HEK293 (cell line): ENCODE data around the gene UBE2C.

Experiments used
- GFI1B ChIP-seq: fragments of 450-650 bp; formaldehyde crosslinking; IDR thresholded peaks from 2 replicates; pipeline ENCODE4 v1.5.1; 2016; ENCODE audit warnings: missing biosample characterization, missing genetic modification characterization
- KLF8 ChIP-seq: fragments of 450-650 bp; formaldehyde crosslinking; IDR thresholded peaks from 2 replicates; pipeline ENCODE4 v1.5.1; 2016; ENCODE audit warnings: missing biosample characterization, missing genetic modification characterization
- SP7 ChIP-seq: fragments of 450-650 bp; formaldehyde crosslinking; IDR thresholded peaks from 2 replicates; pipeline ENCODE4 v1.5.1; 2016; ENCODE audit warnings: missing biosample characterization, missing genetic modification characterization
- ZBTB17 ChIP-seq: fragments of 450-650 bp; formaldehyde crosslinking; IDR thresholded peaks from 2 replicates; pipeline ENCODE4 v1.5.1; 2016; ENCODE audit warnings: missing biosample characterization, missing genetic modification characterization
- ZBTB7A ChIP-seq: fragments of 450-650 bp; formaldehyde crosslinking; IDR thresholded peaks from 2 replicates; pipeline ENCODE4 v1.5.1; 2016; ENCODE audit warnings: low read depth, missing biosample characterization, missing genetic modification characterization
- ZBTB8A ChIP-seq: fragments of 450-650 bp; formaldehyde crosslinking; IDR thresholded peaks from 2 replicates; pipeline ENCODE4 v1.5.1; 2016; ENCODE audit warnings: missing biosample characterization, missing genetic modification characterization
- ZFHX2 ChIP-seq: fragments of 450-650 bp; formaldehyde crosslinking; conservative IDR thresholded peaks from 2 replicates; pipeline ENCODE4 v1.5.1; 2016; ENCODE audit warnings: missing biosample characterization, missing genetic modification characterization
- ZFP69B ChIP-seq: fragments of 450-650 bp; formaldehyde crosslinking; IDR thresholded peaks from 2 replicates; pipeline ENCODE4 v1.5.1; 2016; ENCODE audit warnings: missing biosample characterization, missing genetic modification characterization
- ZNF169 ChIP-seq: fragments of 450-650 bp; formaldehyde crosslinking; IDR thresholded peaks from 2 replicates; pipeline ENCODE4 v1.5.1; 2016; ENCODE audit warnings: missing biosample characterization, missing genetic modification characterization
- ZNF221 ChIP-seq: fragments of 450-650 bp; formaldehyde crosslinking; IDR thresholded peaks from 2 replicates; pipeline ENCODE4 v1.5.1; 2017; ENCODE audit warnings: missing biosample characterization, missing genetic modification characterization, borderline replicate concordance
- ZNF311 ChIP-seq: fragments of 450-650 bp; formaldehyde crosslinking; IDR thresholded peaks from 2 replicates; pipeline ENCODE4 v1.5.1; 2017; ENCODE audit warnings: missing biosample characterization, missing genetic modification characterization, borderline replicate concordance
- ZNF350 ChIP-seq: fragments of 450-650 bp; formaldehyde crosslinking; IDR thresholded peaks from 2 replicates; pipeline ENCODE4 v1.5.0; 2017; ENCODE audit warnings: missing biosample characterization, mild to moderate bottlenecking, missing genetic modification characterization
- ZNF416 ChIP-seq: fragments of 450-650 bp; formaldehyde crosslinking; IDR thresholded peaks from 2 replicates; pipeline ENCODE4 v1.5.1; 2016; ENCODE audit warnings: missing biosample characterization, missing genetic modification characterization
- ZNF423 ChIP-seq: fragments of 450-650 bp; formaldehyde crosslinking; IDR thresholded peaks from 2 replicates; pipeline ENCODE4 v1.5.1; 2016; ENCODE audit warnings: missing biosample characterization, missing genetic modification characterization
- ZNF544 ChIP-seq: fragments of 450-650 bp; formaldehyde crosslinking; IDR thresholded peaks from 2 replicates; pipeline ENCODE4 v1.5.0; 2017; ENCODE audit warnings: missing biosample characterization, missing genetic modification characterization
- ZNF558 ChIP-seq: fragments of 450-650 bp; formaldehyde crosslinking; IDR thresholded peaks from 2 replicates; pipeline ENCODE4 v1.5.1; 2016; ENCODE audit warnings: missing biosample characterization, missing genetic modification characterization
- ZNF629 ChIP-seq: fragments of 450-650 bp; formaldehyde crosslinking; IDR thresholded peaks from 2 replicates; pipeline ENCODE4 v1.5.1; 2017; ENCODE audit warnings: missing biosample characterization, missing genetic modification characterization
- ZNF843 ChIP-seq: fragments of 450-650 bp; formaldehyde crosslinking; IDR thresholded peaks from 2 replicates; pipeline ENCODE4 v1.5.1; 2016; ENCODE audit warnings: missing biosample characterization, missing genetic modification characterization
- ZSCAN16 ChIP-seq: fragments of 450-650 bp; formaldehyde crosslinking; IDR thresholded peaks from 2 replicates; pipeline ENCODE4 v1.5.1; 2016; ENCODE audit warnings: missing biosample characterization, missing genetic modification characterization
- TF ChIP-seq, protein P1 (sequence below): fragments of 450-650 bp; formaldehyde crosslinking; conservative IDR thresholded peaks from 2 replicates; pipeline ENCODE4 v1.5.1; 2016; ENCODE audit warnings: low read depth, missing biosample characterization, missing genetic modification characterization
- TF ChIP-seq, protein P2 (sequence below): fragments of 450-650 bp; formaldehyde crosslinking; IDR thresholded peaks from 2 replicates; pipeline ENCODE4 v1.5.1; 2016; ENCODE audit warnings: missing biosample characterization, missing genetic modification characterization
- TF ChIP-seq, protein P3 (sequence below): fragments of 450-650 bp; formaldehyde crosslinking; IDR thresholded peaks from 2 replicates; pipeline ENCODE4 v1.5.1; 2017; ENCODE audit warnings: missing biosample characterization, missing genetic modification characterization
- TF ChIP-seq, protein P4 (sequence below): fragments of 450-650 bp; formaldehyde crosslinking; IDR thresholded peaks from 2 replicates; pipeline ENCODE4 v1.5.1; 2016; ENCODE audit warnings: missing biosample characterization, missing genetic modification characterization
- TF ChIP-seq, protein P5 (sequence below): fragments of 450-650 bp; formaldehyde crosslinking; IDR thresholded peaks from 2 replicates; pipeline ENCODE4 v1.5.1; 2016; ENCODE audit warnings: missing biosample characterization, missing genetic modification characterization, borderline replicate concordance

The UBE2C gene

DNA sequence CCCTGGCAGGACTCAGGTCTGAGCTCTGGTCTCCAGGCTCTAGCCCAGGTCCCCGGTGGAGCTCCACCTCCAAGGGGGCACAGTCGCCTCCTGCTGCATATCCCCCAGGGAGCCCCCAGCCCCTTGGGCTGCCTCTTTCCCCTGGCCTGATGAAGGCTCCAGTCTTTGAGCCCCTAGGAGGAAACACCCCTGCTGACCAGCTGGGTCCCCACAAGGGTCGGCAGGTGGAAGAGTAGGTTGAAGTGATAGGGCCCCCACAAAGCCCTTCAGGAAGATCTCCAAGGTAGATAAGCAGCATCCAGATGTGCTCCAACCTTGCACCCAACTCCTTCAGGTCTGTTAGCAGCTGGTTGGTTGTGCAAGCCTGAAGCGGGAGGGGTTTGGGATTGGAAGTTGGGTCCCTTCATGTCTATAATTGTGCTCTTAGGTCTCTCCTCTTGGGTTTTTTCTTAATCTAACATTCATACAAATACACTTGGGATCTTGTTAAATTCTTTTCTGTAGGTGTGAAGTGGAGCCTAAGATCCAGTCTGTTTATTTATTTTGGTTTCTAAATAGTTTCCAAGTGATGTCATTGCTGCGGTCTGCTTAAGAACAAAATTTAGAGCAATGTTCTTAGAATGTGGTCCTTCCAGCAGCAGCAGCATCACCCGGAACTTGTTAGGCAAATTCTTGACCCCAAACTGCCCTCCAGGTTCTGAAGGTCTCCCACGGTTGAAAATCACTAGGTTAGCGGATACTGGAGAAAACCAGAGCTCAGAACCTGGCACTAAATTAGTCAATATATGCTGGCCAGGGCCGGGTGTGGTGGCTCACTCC lies 5.1 kb downstream of the UBE2C start (continued):
- TF ChIP-seq, protein P1, sequence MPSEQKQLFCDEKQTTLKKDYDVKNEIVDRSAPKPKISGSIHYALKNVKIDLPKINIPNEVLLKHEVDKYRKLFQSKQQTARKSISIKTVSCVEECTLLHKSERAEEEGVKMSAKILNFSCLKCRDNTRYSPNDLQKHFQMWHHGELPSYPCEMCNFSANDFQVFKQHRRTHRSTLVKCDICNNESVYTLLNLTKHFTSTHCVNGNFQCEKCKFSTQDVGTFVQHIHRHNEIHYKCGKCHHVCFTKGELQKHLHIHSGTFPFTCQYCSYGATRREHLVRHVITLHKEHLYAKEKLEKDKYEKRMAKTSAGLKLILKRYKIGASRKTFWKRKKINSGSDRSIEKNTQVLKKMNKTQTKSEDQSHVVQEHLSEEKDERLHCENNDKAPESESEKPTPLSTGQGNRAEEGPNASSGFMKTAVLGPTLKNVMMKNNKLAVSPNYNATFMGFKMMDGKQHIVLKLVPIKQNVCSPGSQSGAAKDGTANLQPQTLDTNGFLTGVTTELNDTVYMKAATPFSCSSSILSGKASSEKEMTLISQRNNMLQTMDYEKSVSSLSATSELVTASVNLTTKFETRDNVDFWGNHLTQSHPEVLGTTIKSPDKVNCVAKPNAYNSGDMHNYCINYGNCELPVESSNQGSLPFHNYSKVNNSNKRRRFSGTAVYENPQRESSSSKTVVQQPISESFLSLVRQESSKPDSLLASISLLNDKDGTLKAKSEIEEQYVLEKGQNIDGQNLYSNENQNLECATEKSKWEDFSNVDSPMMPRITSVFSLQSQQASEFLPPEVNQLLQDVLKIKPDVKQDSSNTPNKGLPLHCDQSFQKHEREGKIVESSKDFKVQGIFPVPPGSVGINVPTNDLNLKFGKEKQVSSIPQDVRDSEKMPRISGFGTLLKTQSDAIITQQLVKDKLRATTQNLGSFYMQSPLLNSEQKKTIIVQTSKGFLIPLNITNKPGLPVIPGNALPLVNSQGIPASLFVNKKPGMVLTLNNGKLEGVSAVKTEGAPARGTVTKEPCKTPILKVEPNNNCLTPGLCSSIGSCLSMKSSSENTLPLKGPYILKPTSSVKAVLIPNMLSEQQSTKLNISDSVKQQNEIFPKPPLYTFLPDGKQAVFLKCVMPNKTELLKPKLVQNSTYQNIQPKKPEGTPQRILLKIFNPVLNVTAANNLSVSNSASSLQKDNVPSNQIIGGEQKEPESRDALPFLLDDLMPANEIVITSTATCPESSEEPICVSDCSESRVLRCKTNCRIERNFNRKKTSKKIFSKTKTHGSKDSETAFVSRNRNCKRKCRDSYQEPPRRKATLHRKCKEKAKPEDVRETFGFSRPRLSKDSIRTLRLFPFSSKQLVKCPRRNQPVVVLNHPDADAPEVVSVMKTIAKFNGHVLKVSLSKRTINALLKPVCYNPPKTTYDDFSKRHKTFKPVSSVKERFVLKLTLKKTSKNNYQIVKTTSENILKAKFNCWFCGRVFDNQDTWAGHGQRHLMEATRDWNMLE = no peak; the same call in 1 of the 2 replicates
- TF ChIP-seq ZBTB17 (tag by site-specific recombination) = peak; percentile 71
- no peak for TF ChIP-seq ZNF558
- TF ChIP-seq SP7 (tag by site-specific recombination) = peak; percentile 66
- no peak for TF ChIP-seq ZSCAN16 (tag by site-specific recombination)
- TF ChIP-seq, protein P2, sequence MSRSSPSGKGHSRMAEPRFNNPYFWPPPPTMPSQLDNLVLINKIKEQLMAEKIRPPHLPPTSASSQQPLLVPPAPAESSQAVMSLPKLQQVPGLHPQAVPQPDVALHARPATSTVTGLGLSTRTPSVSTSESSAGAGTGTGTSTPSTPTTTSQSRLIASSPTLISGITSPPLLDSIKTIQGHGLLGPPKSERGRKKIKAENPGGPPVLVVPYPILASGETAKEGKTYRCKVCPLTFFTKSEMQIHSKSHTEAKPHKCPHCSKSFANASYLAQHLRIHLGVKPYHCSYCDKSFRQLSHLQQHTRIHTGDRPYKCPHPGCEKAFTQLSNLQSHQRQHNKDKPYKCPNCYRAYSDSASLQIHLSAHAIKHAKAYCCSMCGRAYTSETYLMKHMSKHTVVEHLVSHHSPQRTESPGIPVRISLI (tag by site-specific recombination) = 0 out of 2 replicates have a peak, but pooled peaks have one; percentile 20
- 0 out of 2 replicates have a peak, but pooled peaks have one; percentile 17 for TF ChIP-seq ZBTB8A (tag by site-specific recombination)
- TF ChIP-seq ZNF843 (tag by site-specific recombination) = no peak
- TF ChIP-seq, protein P3, sequence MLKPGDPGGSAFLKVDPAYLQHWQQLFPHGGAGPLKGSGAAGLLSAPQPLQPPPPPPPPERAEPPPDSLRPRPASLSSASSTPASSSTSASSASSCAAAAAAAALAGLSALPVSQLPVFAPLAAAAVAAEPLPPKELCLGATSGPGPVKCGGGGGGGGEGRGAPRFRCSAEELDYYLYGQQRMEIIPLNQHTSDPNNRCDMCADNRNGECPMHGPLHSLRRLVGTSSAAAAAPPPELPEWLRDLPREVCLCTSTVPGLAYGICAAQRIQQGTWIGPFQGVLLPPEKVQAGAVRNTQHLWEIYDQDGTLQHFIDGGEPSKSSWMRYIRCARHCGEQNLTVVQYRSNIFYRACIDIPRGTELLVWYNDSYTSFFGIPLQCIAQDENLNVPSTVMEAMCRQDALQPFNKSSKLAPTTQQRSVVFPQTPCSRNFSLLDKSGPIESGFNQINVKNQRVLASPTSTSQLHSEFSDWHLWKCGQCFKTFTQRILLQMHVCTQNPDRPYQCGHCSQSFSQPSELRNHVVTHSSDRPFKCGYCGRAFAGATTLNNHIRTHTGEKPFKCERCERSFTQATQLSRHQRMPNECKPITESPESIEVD (tag by site-specific recombination) = peak; percentile 86
- TF ChIP-seq ZNF350 = no peak
- no peak for TF ChIP-seq ZNF311 (tag by site-specific recombination)
- TF ChIP-seq ZFHX2 (tag by site-specific recombination) = 0 out of 2 replicates have a peak, but pooled peaks have one; percentile 24
- TF ChIP-seq ZNF169 (tag by site-specific recombination) = no peak
- TF ChIP-seq GFI1B (tag by site-specific recombination) = no peak
- TF ChIP-seq, protein P4, sequence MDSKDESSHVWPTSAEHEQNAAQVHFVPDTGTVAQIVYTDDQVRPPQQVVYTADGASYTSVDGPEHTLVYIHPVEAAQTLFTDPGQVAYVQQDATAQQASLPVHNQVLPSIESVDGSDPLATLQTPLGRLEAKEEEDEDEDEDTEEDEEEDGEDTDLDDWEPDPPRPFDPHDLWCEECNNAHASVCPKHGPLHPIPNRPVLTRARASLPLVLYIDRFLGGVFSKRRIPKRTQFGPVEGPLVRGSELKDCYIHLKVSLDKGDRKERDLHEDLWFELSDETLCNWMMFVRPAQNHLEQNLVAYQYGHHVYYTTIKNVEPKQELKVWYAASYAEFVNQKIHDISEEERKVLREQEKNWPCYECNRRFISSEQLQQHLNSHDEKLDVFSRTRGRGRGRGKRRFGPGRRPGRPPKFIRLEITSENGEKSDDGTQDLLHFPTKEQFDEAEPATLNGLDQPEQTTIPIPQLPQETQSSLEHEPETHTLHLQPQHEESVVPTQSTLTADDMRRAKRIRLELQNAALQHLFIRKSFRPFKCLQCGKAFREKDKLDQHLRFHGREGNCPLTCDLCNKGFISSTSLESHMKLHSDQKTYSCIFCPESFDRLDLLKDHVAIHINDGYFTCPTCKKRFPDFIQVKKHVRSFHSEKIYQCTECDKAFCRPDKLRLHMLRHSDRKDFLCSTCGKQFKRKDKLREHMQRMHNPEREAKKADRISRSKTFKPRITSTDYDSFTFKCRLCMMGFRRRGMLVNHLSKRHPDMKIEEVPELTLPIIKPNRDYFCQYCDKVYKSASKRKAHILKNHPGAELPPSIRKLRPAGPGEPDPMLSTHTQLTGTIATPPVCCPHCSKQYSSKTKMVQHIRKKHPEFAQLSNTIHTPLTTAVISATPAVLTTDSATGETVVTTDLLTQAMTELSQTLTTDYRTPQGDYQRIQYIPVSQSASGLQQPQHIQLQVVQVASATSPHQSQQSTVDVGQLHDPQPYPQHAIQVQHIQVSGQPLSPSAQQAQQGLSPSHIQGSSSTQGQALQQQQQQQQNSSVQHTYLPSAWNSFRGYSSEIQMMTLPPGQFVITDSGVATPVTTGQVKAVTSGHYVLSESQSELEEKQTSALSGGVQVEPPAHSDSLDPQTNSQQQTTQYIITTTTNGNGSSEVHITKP (tag by site-specific recombination) = peak; percentile 27; the same call in 1 of the 2 replicates
- TF ChIP-seq ZNF221 (tag by site-specific recombination) = no peak
- no peak for TF ChIP-seq ZNF423 (tag by site-specific recombination)
- TF ChIP-seq ZNF629 (tag by site-specific recombination) = peak; percentile 85
- no peak for TF ChIP-seq ZFP69B (tag by site-specific recombination)
- no peak for TF ChIP-seq ZBTB7A (tag by site-specific recombination)
- TF ChIP-seq KLF8 (tag by site-specific recombination) = no peak
- no peak for TF ChIP-seq ZNF416 (tag by site-specific recombination)
- TF ChIP-seq, protein P5, sequence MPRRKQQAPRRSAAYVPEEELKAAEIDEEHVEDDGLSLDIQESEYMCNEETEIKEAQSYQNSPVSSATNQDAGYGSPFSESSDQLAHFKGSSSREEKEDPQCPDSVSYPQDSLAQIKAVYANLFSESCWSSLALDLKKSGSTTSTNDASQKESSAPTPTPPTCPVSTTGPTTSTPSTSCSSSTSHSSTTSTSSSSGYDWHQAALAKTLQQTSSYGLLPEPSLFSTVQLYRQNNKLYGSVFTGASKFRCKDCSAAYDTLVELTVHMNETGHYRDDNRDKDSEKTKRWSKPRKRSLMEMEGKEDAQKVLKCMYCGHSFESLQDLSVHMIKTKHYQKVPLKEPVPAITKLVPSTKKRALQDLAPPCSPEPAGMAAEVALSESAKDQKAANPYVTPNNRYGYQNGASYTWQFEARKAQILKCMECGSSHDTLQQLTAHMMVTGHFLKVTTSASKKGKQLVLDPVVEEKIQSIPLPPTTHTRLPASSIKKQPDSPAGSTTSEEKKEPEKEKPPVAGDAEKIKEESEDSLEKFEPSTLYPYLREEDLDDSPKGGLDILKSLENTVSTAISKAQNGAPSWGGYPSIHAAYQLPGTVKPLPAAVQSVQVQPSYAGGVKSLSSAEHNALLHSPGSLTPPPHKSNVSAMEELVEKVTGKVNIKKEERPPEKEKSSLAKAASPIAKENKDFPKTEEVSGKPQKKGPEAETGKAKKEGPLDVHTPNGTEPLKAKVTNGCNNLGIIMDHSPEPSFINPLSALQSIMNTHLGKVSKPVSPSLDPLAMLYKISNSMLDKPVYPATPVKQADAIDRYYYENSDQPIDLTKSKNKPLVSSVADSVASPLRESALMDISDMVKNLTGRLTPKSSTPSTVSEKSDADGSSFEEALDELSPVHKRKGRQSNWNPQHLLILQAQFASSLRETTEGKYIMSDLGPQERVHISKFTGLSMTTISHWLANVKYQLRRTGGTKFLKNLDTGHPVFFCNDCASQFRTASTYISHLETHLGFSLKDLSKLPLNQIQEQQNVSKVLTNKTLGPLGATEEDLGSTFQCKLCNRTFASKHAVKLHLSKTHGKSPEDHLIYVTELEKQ (tag by site-specific recombination) = peak; percentile 40; the same call in 1 of the 2 replicates
- TF ChIP-seq ZNF544 = no peak
